Upper lobe of left lung (tissue), 4 donors: ENCODE data around the gene CPB2.

Experiments used
- EP300 ChIP-seq, 4 donors: sonication (generic); formaldehyde crosslinking; IDR thresholded peaks; one replicate each; pipeline ENCODE4 v1.5.1; 2017; ENCODE audit warnings: antibody characterized with exemption in 4 of 4, control low read depth in 2 of 4
- POLR2A ChIP-seq, 4 donors: fragments of 450-650 bp; IDR thresholded peaks; one replicate each; pipeline ENCODE4 v1.5.1; 2016 to 2017; ENCODE audit warnings: antibody characterized with exemption in 4 of 4, mild to moderate bottlenecking in 2 of 4
- TF ChIP-seq, protein P1 (sequence below), 6 experiments: fragments of 450-650 bp in 4 of 6; fragments of 200-600 bp in 2 of 6; sonication (generic) in 2 of 6; IDR thresholded peaks; one replicate each; pipeline ENCODE4 v1.5.1; 2016 to 2019; ENCODE audit warnings: antibody characterized with exemption in 6 of 6

DNA sequence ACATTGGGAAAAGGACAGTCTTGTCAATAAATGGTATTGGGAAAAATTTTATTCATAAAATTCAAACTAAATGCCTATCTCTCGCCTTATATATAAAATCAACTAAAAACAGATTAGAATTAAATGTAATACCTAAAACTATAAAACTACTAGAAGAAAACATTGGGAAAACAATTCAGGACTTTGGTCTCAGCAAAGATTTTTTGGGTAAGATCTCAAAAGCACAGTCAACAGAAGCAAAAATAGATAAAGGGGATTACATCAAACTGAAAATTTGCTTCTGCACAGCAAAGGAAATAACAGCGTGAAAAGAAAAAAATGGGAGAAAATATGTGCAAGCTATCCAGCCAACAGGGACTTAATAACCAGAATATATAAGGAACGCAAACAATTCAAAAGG is 28.0 kb downstream of the CPB2 start:
- TF ChIP-seq, protein P1, sequence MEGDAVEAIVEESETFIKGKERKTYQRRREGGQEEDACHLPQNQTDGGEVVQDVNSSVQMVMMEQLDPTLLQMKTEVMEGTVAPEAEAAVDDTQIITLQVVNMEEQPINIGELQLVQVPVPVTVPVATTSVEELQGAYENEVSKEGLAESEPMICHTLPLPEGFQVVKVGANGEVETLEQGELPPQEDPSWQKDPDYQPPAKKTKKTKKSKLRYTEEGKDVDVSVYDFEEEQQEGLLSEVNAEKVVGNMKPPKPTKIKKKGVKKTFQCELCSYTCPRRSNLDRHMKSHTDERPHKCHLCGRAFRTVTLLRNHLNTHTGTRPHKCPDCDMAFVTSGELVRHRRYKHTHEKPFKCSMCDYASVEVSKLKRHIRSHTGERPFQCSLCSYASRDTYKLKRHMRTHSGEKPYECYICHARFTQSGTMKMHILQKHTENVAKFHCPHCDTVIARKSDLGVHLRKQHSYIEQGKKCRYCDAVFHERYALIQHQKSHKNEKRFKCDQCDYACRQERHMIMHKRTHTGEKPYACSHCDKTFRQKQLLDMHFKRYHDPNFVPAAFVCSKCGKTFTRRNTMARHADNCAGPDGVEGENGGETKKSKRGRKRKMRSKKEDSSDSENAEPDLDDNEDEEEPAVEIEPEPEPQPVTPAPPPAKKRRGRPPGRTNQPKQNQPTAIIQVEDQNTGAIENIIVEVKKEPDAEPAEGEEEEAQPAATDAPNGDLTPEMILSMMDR (IDR thresholded peaks at IDR 0.05): no peak
- TF ChIP-seq EP300 (IDR thresholded peaks at IDR 0.05) (no peak), POLR2A (IDR thresholded peaks at IDR 0.05) (no peak)
